Neural cell (in vitro differentiated cells): ENCODE measurements around the gene ADGRD1. TPM values are rescaled to one million over a fixed set of nuclear protein-coding genes. Genes with fewer than 3 reads are reported as not detected.

Experiments used
- H2AFZ ChIP-seq: fragments of 200-600, 300-800 bp; sonication (generic), shearing (Covaris generic); 2 replicates; pipeline ENCODE4 v1.6.0; 2014; ENCODE audit warnings: low read depth, mild to moderate bottlenecking, antibody characterized with exemption, low read length, moderate library complexity
- H3F3A ChIP-seq: fragments of 200-600 bp; shearing (Covaris generic); 2 replicates; pipeline ENCODE4 v1.6.1; 2016; ENCODE audit warnings: mild to moderate bottlenecking, moderate library complexity, mixed read lengths, antibody characterized with exemption, low read length; ENCODE audit not compliant: insufficient read depth, poor library complexity, severe bottlenecking
- H3K27ac ChIP-seq: fragments of 200-600, 300-800 bp; sonication (generic), shearing (Covaris generic); 2 replicates; pipeline ENCODE4 v1.5.1; 2014; ENCODE audit warnings: mild to moderate bottlenecking, low read length, moderate library complexity
- H3K27me3 ChIP-seq: fragments of 300-800, 200-600 bp; sonication (generic), shearing (Covaris generic); 2 replicates; pipeline ENCODE4 v1.6.0; 2014; ENCODE audit warnings: mild to moderate bottlenecking, low read depth, low read length, moderate library complexity; ENCODE audit not compliant: insufficient read depth
- H3K36me3 ChIP-seq: fragments of 300-800, 200-600 bp; sonication (generic), shearing (Covaris generic); 2 replicates; pipeline ENCODE4 v1.5.1; 2014; ENCODE audit warnings: mild to moderate bottlenecking, antibody characterized with exemption, low read length, moderate library complexity; ENCODE audit not compliant: insufficient read depth
- H3K4me2 ChIP-seq: fragments of 300-800, 200-600 bp; sonication (generic), shearing (Covaris generic); 2 replicates; pipeline ENCODE4 v1.6.0; 2014; ENCODE audit warnings: mild to moderate bottlenecking, low read length
- H3K4me3 ChIP-seq: fragments of 300-800, 200-600 bp; sonication (generic), shearing (Covaris generic); 2 replicates; pipeline ENCODE4 v1.5.1; 2014; ENCODE audit warnings: mild to moderate bottlenecking, low read length, moderate library complexity
- H3K79me2 ChIP-seq: fragments of 200-600 bp; shearing (Covaris generic); replicated peaks from 2 replicates; pipeline ENCODE4 v1.6.0; 2014; ENCODE audit warnings: mild to moderate bottlenecking, low read length, moderate library complexity; ENCODE audit not compliant: insufficient read depth
- H3K9ac ChIP-seq: fragments of 300-800, 200-600 bp; sonication (generic), shearing (Covaris generic); 2 replicates; pipeline ENCODE4 v1.6.1; 2016; ENCODE audit warnings: mild to moderate bottlenecking, low read length, mixed read lengths
- H3K9me2 ChIP-seq: fragments of 200-600 bp; shearing (Covaris generic); 2 replicates; pipeline ENCODE4 v1.6.1; 2016; ENCODE audit warnings: mild to moderate bottlenecking, low read length, mixed read lengths; ENCODE audit not compliant: insufficient read depth
- H3K9me3 ChIP-seq: fragments of 200-600, 300-800 bp; sonication (generic), shearing (Covaris generic); 2 replicates; pipeline ENCODE4 v1.6.1; 2016; ENCODE audit warnings: mild to moderate bottlenecking, mixed run types, low read length, moderate library complexity, mixed read lengths
- H4K20me1 ChIP-seq: fragments of 200-600 bp; shearing (Covaris generic); 2 replicates; pipeline ENCODE4 v1.6.1; 2016; ENCODE audit warnings: mild to moderate bottlenecking, mixed run types; ENCODE audit not compliant: insufficient read depth
- CTCF ChIP-seq: fragments of 450-650 bp; IDR thresholded peaks from 2 replicates; pipeline ENCODE4 v1.5.1; 2014; ENCODE audit warnings: antibody characterized with exemption, mild to moderate bottlenecking, moderate library complexity; ENCODE audit not compliant: poor library complexity, severe bottlenecking
- EP300 ChIP-seq: fragments of 450-650 bp; conservative IDR thresholded peaks from 2 replicates; pipeline ENCODE4 v1.6.1; 2014; ENCODE audit warnings: antibody characterized with exemption, mild to moderate bottlenecking, moderate library complexity; ENCODE audit not compliant: poor library complexity, severe bottlenecking
- EZH2 ChIP-seq: fragments of 200-600, 300-800 bp; shearing (Covaris generic), sonication (generic); IDR thresholded peaks from 2 replicates; pipeline ENCODE4 v1.6.1; 2014; ENCODE audit warnings: antibody characterized with exemption, low read length, borderline replicate concordance, mild to moderate bottlenecking; ENCODE audit not compliant: insufficient read depth, poor library complexity, severe bottlenecking
- MXI1 ChIP-seq: fragments of 450-650 bp; conservative IDR thresholded peaks from 2 replicates; pipeline ENCODE4 v1.6.1; 2014; ENCODE audit warnings: antibody characterized with exemption, mild to moderate bottlenecking; ENCODE audit not compliant: poor library complexity, severe bottlenecking
- POLR2AphosphoS5 ChIP-seq: IDR thresholded peaks from 2 replicates; pipeline ENCODE4 v1.6.1; 2012
- RAD21 ChIP-seq: fragments of 450-650 bp; conservative IDR thresholded peaks from 2 replicates; pipeline ENCODE4 v1.6.1; 2014; ENCODE audit warnings: antibody characterized with exemption, mild to moderate bottlenecking, moderate library complexity
- REST ChIP-seq: IDR thresholded peaks from 2 replicates; pipeline ENCODE4 v1.6.1; 2012; ENCODE audit warnings: borderline replicate concordance
- SMC3 ChIP-seq: fragments of 450-650 bp; conservative IDR thresholded peaks from 2 replicates; pipeline ENCODE4 v1.6.1; 2014; ENCODE audit warnings: antibody characterized with exemption, mild to moderate bottlenecking, moderate library complexity; ENCODE audit not compliant: poor library complexity
- TAF1 ChIP-seq: IDR thresholded peaks from 2 replicates; pipeline ENCODE4 v1.6.1; 2012; ENCODE audit warnings: low read depth
- polyA plus RNA-seq: library from polyadenylated mRNA; depleted of rRNA; stranded (reverse); fragments of >200 nt; gene quantifications from 2 replicates; pipeline ENCODE4 v1.2.3, GENCODE V29; 2014

ADGRD1 gene
- polyA plus RNA-seq, 1 donor from 2014 or later: 1.7 TPM

GRCh38 chr12:130988261-130988660, 34.6 kb downstream of the ADGRD1 start:
- H3K27me3 ChIP-seq: no peaks in the 10 kb centered on the region
- H3K9ac ChIP-seq: no peak overlapping the region
- no peak for TF ChIP-seq RAD21
- no peak for TF ChIP-seq CTCF
- TF ChIP-seq MXI1: no peak
- no peak for TF ChIP-seq TAF1
- TF ChIP-seq REST: no peak
- no peak for TF ChIP-seq EP300
- TF ChIP-seq EZH2: no peak
- no peak for TF ChIP-seq SMC3
- TF ChIP-seq POLR2AphosphoS5: no peak
- H3K4me3 ChIP-seq: no peak overlapping the region
- no peaks in the 10 kb centered on the region for H3K9me3 ChIP-seq
- H3K27ac ChIP-seq: no peak overlapping the region
- no peak overlapping the region for H3K4me2 ChIP-seq
- H3K79me2 ChIP-seq: no peaks in the 10 kb centered on the region
- no peaks in the 10 kb centered on the region for H3F3A ChIP-seq
- H2AFZ ChIP-seq: no peak overlapping the region
- no peaks in the 10 kb centered on the region for H3K36me3 ChIP-seq
- no peaks in the 10 kb centered on the region for H3K9me2 ChIP-seq
- H4K20me1 ChIP-seq: no peaks in the 10 kb centered on the region

- no peaks in the 10 kb centered on the region for H3K27me3 ChIP-seq
- H3K27ac ChIP-seq: no peak overlapping the region
- H2AFZ ChIP-seq: no peak overlapping the region
- no peaks in the 10 kb centered on the region for H3K79me2 ChIP-seq
- H3K4me3 ChIP-seq: no peak overlapping the region
- TF ChIP-seq CTCF: no peak
- no peak for TF ChIP-seq SMC3
- no peak for TF ChIP-seq POLR2AphosphoS5
- TF ChIP-seq EZH2: no peak
- no peak for TF ChIP-seq TAF1
- no peak for TF ChIP-seq RAD21
- TF ChIP-seq MXI1: no peak
- no peak for TF ChIP-seq REST
- no peak for TF ChIP-seq EP300
- H3K4me2 ChIP-seq: no peak overlapping the region
- H4K20me1 ChIP-seq: no peaks in the 10 kb centered on the region
- no peaks in the 10 kb centered on the region for H3K36me3 ChIP-seq
- no peaks in the 10 kb centered on the region for H3K9me3 ChIP-seq
- H3F3A ChIP-seq: no peaks in the 10 kb centered on the region
- H3K9ac ChIP-seq: no peak overlapping the region
- no peaks in the 10 kb centered on the region for H3K9me2 ChIP-seq
These were observed 35.0 kb downstream of the ADGRD1 start for GRCh38 chr12:130988751-130989150.
